ENCODE measurements around the gene TRMU.

The TRMU gene

GRCh38 chr22:46337870-46338269, 2.4 kb downstream of the TRMU start:
- no peak for DNase-seq

GRCh38 chr22:46338636-46339035, 3.1 kb downstream of the TRMU start:
- no peak for DNase-seq

GRCh38 chr22:46339956-46340355, 4.4 kb downstream of the TRMU start:
- DNase-seq = no peak

- no peak for DNase-seq
These were observed 5.2 kb downstream of the TRMU start for GRCh38 chr22:46340676-46341075.

- no peak for DNase-seq
These were observed 11.3 kb downstream of the TRMU start for GRCh38 chr22:46346680-46347405.

- no peak for DNase-seq
These were observed 12.1 kb downstream of the TRMU start for GRCh38 chr22:46347646-46348045.

GRCh38 chr22:46348099-46348695, 12.7 kb downstream of the TRMU start:
- DNase-seq = no peak

GRCh38 chr22:46349238-46349637, 13.7 kb downstream of the TRMU start:
- no peak for DNase-seq

GRCh38 chr22:46349681-46350080, 14.2 kb downstream of the TRMU start:
- DNase-seq = no peak

GRCh38 chr22:46350121-46350520, 14.6 kb downstream of the TRMU start:
- DNase-seq = no peak

- DNase-seq = no peak
These were observed 15.1 kb downstream of the TRMU start for GRCh38 chr22:46350646-46351045.

- DNase-seq = no peak
These were observed 15.7 kb downstream of the TRMU start for GRCh38 chr22:46351131-46351735.

GRCh38 chr22:46351767-46352166, 16.3 kb downstream of the TRMU start:
- DNase-seq = no peak

- DNase-seq = no peak
These were observed 16.8 kb downstream of the TRMU start for GRCh38 chr22:46352276-46352675.

GRCh38 chr22:46352691-46353386, 17.3 kb downstream of the TRMU start:
- no peak for DNase-seq

- no peak for DNase-seq
These were observed 18.1 kb downstream of the TRMU start for GRCh38 chr22:46353483-46354105.

GRCh38 chr22:46354176-46354992, 18.9 kb downstream of the TRMU start:
- DNase-seq = no peak

GRCh38 chr22:46354993-46355305, 19.4 kb downstream of the TRMU start:
- DNase-seq = no peak

- DNase-seq = peak; percentile 54
These were observed 20.0 kb downstream of the TRMU start for GRCh38 chr22:46355369-46355995.

- no peak for DNase-seq
These were observed 20.5 kb downstream of the TRMU start for GRCh38 chr22:46355996-46356471.

- DNase-seq = no peak
These were observed 21.3 kb downstream of the TRMU start for GRCh38 chr22:46356496-46357480.

All from CD4-positive, alpha-beta T cell treated with Interleukin-21 for 1 hour (primary cell).